AG08396 (cell line): Measurements from ENCODE around the gene ANP32B.
"Not testable (repeated sequence)": the region's sequence is repeated elsewhere in the genome, so short reads cannot be mapped to it uniquely, and the experiment has no call there.

Experiments
- DNase-seq: peaks from one replicate; pipeline ENCODE4 v3.0.0; 2012; ENCODE audit warnings: low spot score, mixed read lengths

The ANP32B gene

GRCh38 chr9:97992219-97992618 lies 9.1 kb downstream of the ANP32B start:
- no peak for DNase-seq

- DNase-seq, result no peak
Measured at GRCh38 chr9:97993000-97993399, 9.9 kb downstream of the ANP32B start.

- no peak for DNase-seq
Measured at GRCh38 chr9:97994703-97995102, 11.6 kb downstream of the ANP32B start.

- not testable (repeated sequence) for DNase-seq
Measured at GRCh38 chr9:97996676-97997075, 13.5 kb downstream of the ANP32B start.

GRCh38 chr9:97997330-97998276 lies 14.5 kb downstream of the ANP32B start:
- DNase-seq, result no peak

GRCh38 chr9:98002808-98003207 lies 19.7 kb downstream of the ANP32B start:
- DNase-seq, result no peak

- DNase-seq, result no peak
Measured at GRCh38 chr9:98006127-98006796, 23.1 kb downstream of the ANP32B start.

GRCh38 chr9:98007251-98007928 lies 24.2 kb downstream of the ANP32B start:
- DNase-seq, result no peak

GRCh38 chr9:98008764-98009163 lies 25.6 kb downstream of the ANP32B start:
- DNase-seq, result no peak

- DNase-seq, result no peak
Measured at GRCh38 chr9:98009437-98009836, 26.3 kb downstream of the ANP32B start.

GRCh38 chr9:98009936-98010335 lies 26.8 kb downstream of the ANP32B start:
- no peak for DNase-seq

- DNase-seq, result peak; percentile 16
Measured at GRCh38 chr9:98010445-98010844, 27.3 kb downstream of the ANP32B start.

GRCh38 chr9:98011122-98011521 lies 28.0 kb downstream of the ANP32B start:
- DNase-seq, result no peak

GRCh38 chr9:98016137-98016680 lies 33.1 kb downstream of the ANP32B start:
- DNase-seq, result no peak

GRCh38 chr9:98017306-98017705 lies 34.2 kb downstream of the ANP32B start:
- DNase-seq, result no peak

- no peak for DNase-seq
Measured at GRCh38 chr9:98018347-98018746, 35.2 kb downstream of the ANP32B start.

GRCh38 chr9:98019098-98019497 lies 36.0 kb downstream of the ANP32B start:
- DNase-seq, result no peak

- not testable (repeated sequence) for DNase-seq
Measured at GRCh38 chr9:98019869-98020268, 36.7 kb downstream of the ANP32B start.

- no peak for DNase-seq
Measured at GRCh38 chr9:98020476-98021145, 37.5 kb downstream of the ANP32B start.

GRCh38 chr9:98021306-98022040 lies 38.3 kb downstream of the ANP32B start:
- no peak for DNase-seq

GRCh38 chr9:98022447-98022846 lies 39.3 kb downstream of the ANP32B start:
- no peak for DNase-seq
